Measurements from ENCODE around the gene KAT8.

KAT8 gene

GRCh38 chr16:31079342-31079944 is 38.0 kb upstream of the KAT8 start:
- no peaks in the 10 kb centered on the region for H3K9me3 ChIP-seq (ENCODE audit: control insufficient read depth, low read length)
- no peak overlapping the region for H3K4me3 ChIP-seq (ENCODE audit: low read length)
- H3K4me1 ChIP-seq (ENCODE audit: control insufficient read depth, insufficient read depth, low read length) = peaks cover 11% of the 10 kb centered on the region
- peaks cover 16% of the 10 kb centered on the region for H3K36me3 ChIP-seq (ENCODE audit: control insufficient read depth, insufficient read depth, low read length)
- no peak overlapping the region for H3K9ac ChIP-seq (ENCODE audit: low read length)
- H3K27me3 ChIP-seq (ENCODE audit: control insufficient read depth, insufficient read depth, low read length) = no peaks in the 10 kb centered on the region

- no peaks in the 10 kb centered on the region for H3K27me3 ChIP-seq (ENCODE audit: control insufficient read depth, insufficient read depth, low read length)
- H3K9ac ChIP-seq (ENCODE audit: low read length) = no peak overlapping the region
- H3K36me3 ChIP-seq (ENCODE audit: control insufficient read depth, insufficient read depth, low read length) = peaks cover 16% of the 10 kb centered on the region
- no peaks in the 10 kb centered on the region for H3K9me3 ChIP-seq (ENCODE audit: control insufficient read depth, low read length)
- peaks cover 5% of the 10 kb centered on the region for H3K4me1 ChIP-seq (ENCODE audit: control insufficient read depth, insufficient read depth, low read length)
- no peak overlapping the region for H3K4me3 ChIP-seq (ENCODE audit: low read length)
These were observed 37.3 kb upstream of the KAT8 start for GRCh38 chr16:31080035-31080629.

- Histone ChIP-seq H3K9me3 (ENCODE audit: control insufficient read depth, low read length) (no peaks in the 10 kb centered on the region), H3K9ac (ENCODE audit: low read length) (no peak overlapping the region), H3K36me3 (ENCODE audit: control insufficient read depth, insufficient read depth, low read length) (peaks cover 16% of the 10 kb centered on the region), H3K4me1 (ENCODE audit: control insufficient read depth, insufficient read depth, low read length) (peaks cover 4% of the 10 kb centered on the region), H3K4me3 (ENCODE audit: low read length) (no peak overlapping the region), H3K27me3 (ENCODE audit: control insufficient read depth, insufficient read depth, low read length) (no peaks in the 10 kb centered on the region)
These were observed 36.6 kb upstream of the KAT8 start for GRCh38 chr16:31080756-31081419.

GRCh38 chr16:31081428-31082351 is 35.8 kb upstream of the KAT8 start:
- no peak overlapping the region for H3K4me3 ChIP-seq (ENCODE audit: low read length)
- peaks cover 11% of the 10 kb centered on the region for H3K36me3 ChIP-seq (ENCODE audit: control insufficient read depth, insufficient read depth, low read length)
- no peak overlapping the region for H3K9ac ChIP-seq (ENCODE audit: low read length)
- no peaks in the 10 kb centered on the region for H3K9me3 ChIP-seq (ENCODE audit: control insufficient read depth, low read length)
- no peaks in the 10 kb centered on the region for H3K27me3 ChIP-seq (ENCODE audit: control insufficient read depth, insufficient read depth, low read length)
- H3K4me1 ChIP-seq (ENCODE audit: control insufficient read depth, insufficient read depth, low read length) = peaks cover 4% of the 10 kb centered on the region

GRCh38 chr16:31082368-31083045 is 35.0 kb upstream of the KAT8 start:
- Histone ChIP-seq H3K36me3 (ENCODE audit: control insufficient read depth, insufficient read depth, low read length) (peaks cover 10% of the 10 kb centered on the region), H3K4me1 (ENCODE audit: control insufficient read depth, insufficient read depth, low read length) (peaks cover 4% of the 10 kb centered on the region), H3K4me3 (ENCODE audit: low read length) (no peak overlapping the region), H3K27me3 (ENCODE audit: control insufficient read depth, insufficient read depth, low read length) (no peaks in the 10 kb centered on the region), H3K9me3 (ENCODE audit: control insufficient read depth, low read length) (no peaks in the 10 kb centered on the region), H3K9ac (ENCODE audit: low read length) (no peak overlapping the region)

- no peak overlapping the region for H3K9ac ChIP-seq (ENCODE audit: low read length)
- no peak overlapping the region for H3K4me3 ChIP-seq (ENCODE audit: low read length)
- no peaks in the 10 kb centered on the region for H3K27me3 ChIP-seq (ENCODE audit: control insufficient read depth, insufficient read depth, low read length)
- H3K9me3 ChIP-seq (ENCODE audit: control insufficient read depth, low read length) = no peaks in the 10 kb centered on the region
- peaks cover 10% of the 10 kb centered on the region for H3K36me3 ChIP-seq (ENCODE audit: control insufficient read depth, insufficient read depth, low read length)
- peaks cover 8% of the 10 kb centered on the region for H3K4me1 ChIP-seq (ENCODE audit: control insufficient read depth, insufficient read depth, low read length)
These were observed 34.4 kb upstream of the KAT8 start for GRCh38 chr16:31083081-31083480.

- Histone ChIP-seq H3K9ac (ENCODE audit: low read length) (no peak overlapping the region), H3K9me3 (ENCODE audit: control insufficient read depth, low read length) (no peaks in the 10 kb centered on the region), H3K27me3 (ENCODE audit: control insufficient read depth, insufficient read depth, low read length) (no peaks in the 10 kb centered on the region), H3K4me1 (ENCODE audit: control insufficient read depth, insufficient read depth, low read length) (peaks cover 13% of the 10 kb centered on the region), H3K36me3 (ENCODE audit: control insufficient read depth, insufficient read depth, low read length) (peaks cover 10% of the 10 kb centered on the region), H3K4me3 (ENCODE audit: low read length) (no peak overlapping the region)
These were observed 33.9 kb upstream of the KAT8 start for GRCh38 chr16:31083556-31083955.

- H3K9me3 ChIP-seq (ENCODE audit: control insufficient read depth, low read length) = no peaks in the 10 kb centered on the region
- H3K4me1 ChIP-seq (ENCODE audit: control insufficient read depth, insufficient read depth, low read length) = peaks cover 16% of the 10 kb centered on the region
- H3K27me3 ChIP-seq (ENCODE audit: control insufficient read depth, insufficient read depth, low read length) = no peaks in the 10 kb centered on the region
- peaks cover 10% of the 10 kb centered on the region for H3K36me3 ChIP-seq (ENCODE audit: control insufficient read depth, insufficient read depth, low read length)
- no peak overlapping the region for H3K9ac ChIP-seq (ENCODE audit: low read length)
- H3K4me3 ChIP-seq (ENCODE audit: low read length) = no peak overlapping the region
These were observed 33.5 kb upstream of the KAT8 start for GRCh38 chr16:31083981-31084380.

- peaks cover 16% of the 10 kb centered on the region for H3K4me1 ChIP-seq (ENCODE audit: control insufficient read depth, insufficient read depth, low read length)
These were observed 32.7 kb upstream of the KAT8 start for GRCh38 chr16:31084584-31085302.

GRCh38 chr16:31085411-31085810 is 32.1 kb upstream of the KAT8 start:
- no peaks in the 10 kb centered on the region for H3K27me3 ChIP-seq (ENCODE audit: control insufficient read depth, insufficient read depth, low read length)
- no peak overlapping the region for H3K9ac ChIP-seq (ENCODE audit: low read length)
- H3K36me3 ChIP-seq (ENCODE audit: control insufficient read depth, insufficient read depth, low read length) = peaks cover 5% of the 10 kb centered on the region
- H3K4me1 ChIP-seq (ENCODE audit: control insufficient read depth, insufficient read depth, low read length) = peaks cover 16% of the 10 kb centered on the region
- H3K4me3 ChIP-seq (ENCODE audit: low read length) = no peak overlapping the region
- H3K9me3 ChIP-seq (ENCODE audit: control insufficient read depth, low read length) = no peaks in the 10 kb centered on the region

More at GRCh38 chr16:31084584-31085302, 32.7 kb upstream of the KAT8 start:
- Histone ChIP-seq H3K4me3 (ENCODE audit: low read length) (no peak overlapping the region), H3K27me3 (ENCODE audit: control insufficient read depth, insufficient read depth, low read length) (no peaks in the 10 kb centered on the region), H3K9ac (ENCODE audit: low read length) (no peak overlapping the region), H3K36me3 (ENCODE audit: control insufficient read depth, insufficient read depth, low read length) (peaks cover 10% of the 10 kb centered on the region), H3K9me3 (ENCODE audit: control insufficient read depth, low read length) (no peaks in the 10 kb centered on the region)
